K562 treated with DMSO at 1 percent for 4 hours (cell line): ENCODE results near the gene CCNT2. TPM values are rescaled to one million over a fixed set of nuclear protein-coding genes. Genes with fewer than 3 reads are reported as not detected.

Experiments used
- total RNA-seq: library from RNA; unstranded; fragments of 300-600 nt; gene quantifications from 2 replicates; pipeline ENCODE4 v1.2.3, GENCODE V29; 2022; ENCODE audit not compliant: insufficient read depth

CCNT2 gene
- 12.6 and 14.2 TPM in 2 replicates for total RNA-seq

DNA sequence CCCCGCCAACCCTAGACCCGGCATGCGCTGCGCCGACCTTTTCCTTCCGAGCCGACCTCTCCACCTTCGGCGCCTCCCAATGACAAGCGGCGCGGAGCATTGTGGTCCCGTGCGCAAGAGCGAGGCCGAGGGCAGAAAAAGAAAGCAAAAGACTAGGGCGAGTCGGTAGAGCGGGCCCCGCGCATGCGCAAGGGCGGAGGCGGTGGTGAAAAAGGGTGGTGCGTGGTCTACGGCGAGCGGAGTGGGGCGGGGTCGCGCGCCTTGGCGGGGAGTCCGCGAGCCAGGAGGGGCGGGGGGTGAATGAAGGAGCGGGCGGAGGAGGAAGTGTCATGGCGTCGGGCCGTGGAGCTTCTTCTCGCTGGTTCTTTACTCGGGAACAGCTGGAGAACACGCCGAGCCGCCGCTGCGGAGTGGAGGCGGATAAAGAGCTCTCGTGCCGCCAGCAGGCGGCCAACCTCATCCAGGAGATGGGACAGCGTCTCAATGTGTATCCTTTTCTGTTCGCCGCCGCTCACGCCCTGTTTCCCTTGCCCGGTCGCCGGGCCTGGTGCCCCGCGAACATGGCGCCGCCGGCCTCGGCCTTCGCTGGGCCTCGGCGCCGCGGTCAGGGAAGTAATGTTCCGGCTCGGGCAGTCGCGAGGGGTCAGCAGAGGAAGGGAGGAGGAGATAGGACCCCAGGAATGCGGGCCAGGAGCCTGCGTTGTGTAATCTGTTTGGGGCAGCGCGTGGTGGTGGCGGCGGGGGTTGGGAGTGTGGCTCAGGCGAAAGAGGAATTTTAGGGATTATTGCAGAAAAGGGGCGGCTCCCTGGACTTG is at the start of gene CCNT2:
CCNT2 (plus strand) TSS at position 297 of the 815 bp plus-strand sequence; CDS start at position 330, 33 bp downstream.

Other genes starting within 250 kb of the CCNT2 start
- gene TMEM163, start 199.8 kb upstream of the CCNT2 start, total RNA-seq: not detected in 2 replicates
- gene ACMSD, start 80.2 kb upstream of the CCNT2 start, total RNA-seq: not detected in 2 replicates
- not detected in 2 replicates for gene MAP3K19, start 128.6 kb downstream of the CCNT2 start, total RNA-seq
- gene RAB3GAP1, start 133.5 kb downstream of the CCNT2 start, total RNA-seq: 21.6 and 27.6 TPM in 2 replicates